NCI-H1694 treated with DMSO at 0.1 percent for 48 hours (cell line): Measurements from ENCODE around the gene WSCD2.
"Not testable (repeated sequence)": the region's sequence is repeated elsewhere in the genome, so short reads cannot be mapped to it uniquely, and the experiment has no call there.

Experiments used
- DNase-seq: peaks from one replicate; lab custom pipeline; 2025; lab: John Stamatoyannopoulos, UW

WSCD2 gene

GRCh38 chr12:108196921-108197320 is 67.8 kb downstream of the WSCD2 start:
- DNase-seq: no peak

- no peak for DNase-seq
Observed at GRCh38 chr12:108198043-108198442, 69.0 kb downstream of the WSCD2 start.

GRCh38 chr12:108199106-108199505 is 70.0 kb downstream of the WSCD2 start:
- DNase-seq: no peak

- DNase-seq: no peak
Observed at GRCh38 chr12:108201808-108202207, 72.7 kb downstream of the WSCD2 start.

- no peak for DNase-seq
Observed at GRCh38 chr12:108204117-108204987, 75.3 kb downstream of the WSCD2 start.

- no peak for DNase-seq
Observed at GRCh38 chr12:108205864-108206263, 76.8 kb downstream of the WSCD2 start.

GRCh38 chr12:108207791-108208730 is 79.0 kb downstream of the WSCD2 start:
- no peak for DNase-seq

- DNase-seq: no peak
Observed at GRCh38 chr12:108210001-108210400, 80.9 kb downstream of the WSCD2 start.

- DNase-seq: no peak
Observed at GRCh38 chr12:108211157-108211556, 82.1 kb downstream of the WSCD2 start.

GRCh38 chr12:108213871-108214445 is 84.9 kb downstream of the WSCD2 start:
- DNase-seq: no peak

- no peak for DNase-seq
Observed at GRCh38 chr12:108214486-108214885, 85.4 kb downstream of the WSCD2 start.

GRCh38 chr12:108215458-108215857 is 86.4 kb downstream of the WSCD2 start:
- no peak for DNase-seq

GRCh38 chr12:108218921-108219320 is 89.8 kb downstream of the WSCD2 start:
- peak; percentile 34 for DNase-seq

GRCh38 chr12:108225101-108225500 is 96.0 kb downstream of the WSCD2 start:
- not testable (repeated sequence) for DNase-seq

- DNase-seq: no peak
Observed at GRCh38 chr12:108226866-108227265, 97.8 kb downstream of the WSCD2 start.

- no peak for DNase-seq
Observed at GRCh38 chr12:108228746-108229145, 99.7 kb downstream of the WSCD2 start.

- DNase-seq: no peak
Observed at GRCh38 chr12:108231109-108231905, 102.2 kb downstream of the WSCD2 start.

GRCh38 chr12:108231909-108232434 is 102.9 kb downstream of the WSCD2 start:
- no peak for DNase-seq

GRCh38 chr12:108232565-108232964 is 103.5 kb downstream of the WSCD2 start:
- DNase-seq: peak; percentile 2

- DNase-seq: no peak
Observed at GRCh38 chr12:108234158-108234557, 105.1 kb downstream of the WSCD2 start.
